Lower leg skin (tissue), 3 donors: ENCODE measurements around the gene RNF125.

Experiments
- CTCF ChIP-seq, 3 donors: fragments of 450-650 bp; IDR thresholded peaks; one replicate each; pipeline ENCODE4 v1.5.1; 2016; ENCODE audit warnings: antibody characterized with exemption in 3 of 3, mild to moderate bottlenecking in 3 of 3, moderate library complexity in 2 of 3
- POLR2A ChIP-seq, 2 donors: fragments of 450-650 bp; IDR thresholded peaks; one replicate each; pipeline ENCODE4 v1.6.1; 2016 to 2017; ENCODE audit warnings: antibody characterized with exemption in 2 of 2, mild to moderate bottlenecking in 1 of 2, moderate library complexity in 1 of 2

- no peak for TF ChIP-seq CTCF (IDR thresholded peaks at IDR 0.05)
- TF ChIP-seq POLR2A (IDR thresholded peaks at IDR 0.05): no peak
Observed at GRCh38 chr18:32091724-32092421, 73.2 kb downstream of the RNF125 start, which contains the start of gene RNF138.
